Measurements from ENCODE around the gene GUK1. TPM values are rescaled to one million over a fixed set of nuclear protein-coding genes. Genes with fewer than 3 reads are reported as not detected.
A peak's percentile ranks its signal among the peaks of the same experiment; 100 is the strongest.

Gene GUK1
- total RNA-seq, 1 donor from 2014 or later, result 979 TPM

GRCh38 chr1:228194436-228194835, 54.4 kb downstream of the GUK1 start:
- intact Hi-C loops (cut with DNase I), result no loop called here
- DNase-seq (ENCODE audit: low spot score in 2 of 2), result peak in 1 of 2 donors; percentile 16
- peaks cover 1 to 8% of the 10 kb centered on the region in 2 donors for H3K9me3 ChIP-seq
- no peak overlapping the region for H3K27ac ChIP-seq
- no peaks in the 10 kb centered on the region for H3K36me3 ChIP-seq
- H3K4me3 ChIP-seq, result no peak overlapping the region
- H3K27me3 ChIP-seq, result no peaks in the 10 kb centered on the region
- H3K4me1 ChIP-seq, result no peaks in the 10 kb centered on the region
- no peak for TF ChIP-seq CTCF (IDR thresholded peaks at IDR 0.05)

GRCh38 chr1:228194921-228195812, 55.1 kb downstream of the GUK1 start:
- DNase-seq (ENCODE audit: low spot score in 2 of 2), result peak in 1 of 2 donors; percentile 40
- no peak for TF ChIP-seq CTCF (IDR thresholded peaks at IDR 0.05)
- intact Hi-C loops (cut with DNase I), result no loop called here
- Histone ChIP-seq H3K27me3 (no peaks in the 10 kb centered on the region), H3K4me1 (no peaks in the 10 kb centered on the region), H3K4me3 (no peak overlapping the region), H3K27ac (no peak overlapping the region), H3K36me3 (no peaks in the 10 kb centered on the region), H3K9me3 (peaks cover 7 to 10% of the 10 kb centered on the region in 2 donors)

DNA sequence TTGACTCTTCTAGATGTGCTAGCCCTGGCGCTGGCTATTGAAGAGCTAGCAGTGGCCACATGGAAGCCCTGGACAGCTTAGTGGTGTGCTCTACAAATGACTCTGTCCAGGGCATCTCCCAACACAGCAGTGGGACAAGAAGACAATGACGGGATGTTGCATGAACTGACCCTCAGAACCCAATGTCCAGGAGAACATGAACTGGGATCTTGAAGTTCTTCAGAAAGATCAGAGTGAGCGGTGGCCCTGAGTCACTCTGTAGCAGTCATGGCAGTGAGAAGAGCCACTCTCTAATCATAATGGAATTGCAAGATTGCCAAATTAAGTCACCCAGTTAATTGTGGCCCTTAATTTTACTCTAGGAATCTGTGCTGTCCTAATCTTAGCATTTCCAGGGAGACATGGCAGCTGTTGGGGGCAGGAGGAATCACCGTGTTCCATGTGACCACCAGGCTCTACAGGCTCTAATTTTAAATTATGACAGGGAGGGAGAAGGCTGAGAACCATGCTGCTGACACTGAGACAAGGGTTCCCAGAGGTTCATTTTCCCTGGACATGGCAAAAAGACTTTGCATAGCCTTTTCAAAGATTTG, 57.6 kb downstream of the GUK1 start:
- no peaks in the 10 kb centered on the region for H3K36me3 ChIP-seq
- peak in 1 of 2 donors; percentile 15 for DNase-seq (ENCODE audit: low spot score in 2 of 2)
- intact Hi-C loops (cut with DNase I), result no loop called here

More for the DNA sequence above, 57.6 kb downstream of the GUK1 start:
- H3K4me3 ChIP-seq, result no peak overlapping the region
- H3K27ac ChIP-seq, result no peak overlapping the region
- no peaks in the 10 kb centered on the region for H3K4me1 ChIP-seq
- H3K9me3 ChIP-seq, result peaks cover 7 to 10% of the 10 kb centered on the region in 2 donors
- TF ChIP-seq CTCF (IDR thresholded peaks at IDR 0.05), result no peak
- no peaks in the 10 kb centered on the region for H3K27me3 ChIP-seq

Other genes starting within 250 kb of the GUK1 start
- gene WNT9A, start 192.3 kb upstream of the GUK1 start, total RNA-seq, result 0.96 TPM
- not detected for gene WNT3A, start 133.3 kb upstream of the GUK1 start, total RNA-seq
- gene ARF1, start 57.6 kb upstream of the GUK1 start, total RNA-seq, result 447 TPM
- gene C1orf35, start 37.0 kb upstream of the GUK1 start, total RNA-seq, result 2.4 TPM
- 23.6 TPM for gene MRPL55, start 31.0 kb upstream of the GUK1 start, total RNA-seq
- gene GJC2, start 9.7 kb downstream of the GUK1 start, total RNA-seq, result 5.4 TPM
- gene IBA57, start 25.5 kb downstream of the GUK1 start, total RNA-seq, result 55.6 TPM
- gene OBSCN, start 67.8 kb downstream of the GUK1 start, total RNA-seq, result 28.6 TPM

Data from ascending aorta (tissue), 2 donors.